Renal pelvis (tissue), 4 donors: ENCODE results near the gene MUC20. TPM values are rescaled to one million over a fixed set of nuclear protein-coding genes. Genes with fewer than 3 reads are reported as not detected.
A peak's percentile ranks its signal among the peaks of the same experiment; 100 is the strongest.
"Not testable (repeated sequence)": the region's sequence is repeated elsewhere in the genome, so short reads cannot be mapped to it uniquely, and the experiment has no call there.

Experiments
- DNase-seq: peaks from one replicate; pipeline ENCODE4 v3.0.0-alpha.2; 2013
- polyA plus RNA-seq, 3 donors: library from polyadenylated mRNA; unstranded; fragments of 120-200 nt; gene quantifications; one replicate each; pipeline ENCODE4 v1.2.1, GENCODE V29; 2013; ENCODE audit not compliant: insufficient read length in 3 of 3

MUC20 gene
- polyA plus RNA-seq, 3 donors: 17.2 to 50.5 (median 39.6) TPM

DNA sequence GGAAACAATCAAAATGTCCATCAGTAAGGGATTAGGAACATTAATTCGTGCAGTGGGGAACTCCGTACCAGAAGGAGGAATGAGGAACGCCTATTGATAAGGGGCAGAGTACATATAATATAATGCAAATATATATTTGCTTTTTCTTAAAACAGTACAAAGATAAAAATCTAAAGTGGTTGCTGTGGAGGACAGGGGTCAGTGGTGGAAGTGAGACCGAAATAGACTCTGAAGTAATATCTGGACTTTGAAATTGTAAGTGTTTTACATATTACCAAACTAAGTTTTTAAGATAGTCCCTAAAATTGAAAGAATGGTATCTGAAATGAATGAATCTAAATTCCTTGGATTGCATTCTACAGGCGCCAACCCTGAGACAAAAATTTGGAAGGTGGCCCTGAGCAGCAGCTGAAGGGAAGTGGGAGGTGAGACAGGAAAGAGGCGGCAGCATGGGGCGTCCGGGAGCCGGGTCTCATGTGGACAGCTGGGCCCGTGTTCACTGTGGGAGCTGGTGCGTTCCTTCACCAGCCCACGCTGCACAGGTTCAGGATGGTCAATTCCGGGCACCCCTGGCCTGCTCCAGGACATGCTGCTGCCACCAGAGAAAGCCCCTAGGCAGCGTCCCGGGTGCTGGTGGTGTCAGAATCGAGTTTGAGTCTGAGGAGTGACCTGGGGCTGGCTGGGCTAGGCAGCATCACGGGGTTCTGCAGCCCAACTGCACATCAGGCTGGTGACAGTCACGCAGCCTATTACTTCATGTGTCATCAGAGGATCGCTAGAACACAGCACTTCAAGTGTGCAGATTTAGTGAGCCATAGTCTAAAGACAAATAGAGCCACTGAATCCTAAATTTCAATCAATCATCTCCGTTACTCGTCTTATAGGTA, 31.4 kb upstream of the MUC20 start:
- DNase-seq: not testable (repeated sequence)

- no peak for DNase-seq
Measured at GRCh38 chr3:195690951-195691350, 29.8 kb upstream of the MUC20 start.

- not testable (repeated sequence) for DNase-seq
Measured at GRCh38 chr3:195691596-195692353, 29.0 kb upstream of the MUC20 start.

GRCh38 chr3:195692354-195692685, 28.5 kb upstream of the MUC20 start:
- no peak for DNase-seq

GRCh38 chr3:195692781-195693427, 27.9 kb upstream of the MUC20 start:
- no peak for DNase-seq

- no peak for DNase-seq
Measured at GRCh38 chr3:195693428-195694216, 27.2 kb upstream of the MUC20 start.

DNA sequence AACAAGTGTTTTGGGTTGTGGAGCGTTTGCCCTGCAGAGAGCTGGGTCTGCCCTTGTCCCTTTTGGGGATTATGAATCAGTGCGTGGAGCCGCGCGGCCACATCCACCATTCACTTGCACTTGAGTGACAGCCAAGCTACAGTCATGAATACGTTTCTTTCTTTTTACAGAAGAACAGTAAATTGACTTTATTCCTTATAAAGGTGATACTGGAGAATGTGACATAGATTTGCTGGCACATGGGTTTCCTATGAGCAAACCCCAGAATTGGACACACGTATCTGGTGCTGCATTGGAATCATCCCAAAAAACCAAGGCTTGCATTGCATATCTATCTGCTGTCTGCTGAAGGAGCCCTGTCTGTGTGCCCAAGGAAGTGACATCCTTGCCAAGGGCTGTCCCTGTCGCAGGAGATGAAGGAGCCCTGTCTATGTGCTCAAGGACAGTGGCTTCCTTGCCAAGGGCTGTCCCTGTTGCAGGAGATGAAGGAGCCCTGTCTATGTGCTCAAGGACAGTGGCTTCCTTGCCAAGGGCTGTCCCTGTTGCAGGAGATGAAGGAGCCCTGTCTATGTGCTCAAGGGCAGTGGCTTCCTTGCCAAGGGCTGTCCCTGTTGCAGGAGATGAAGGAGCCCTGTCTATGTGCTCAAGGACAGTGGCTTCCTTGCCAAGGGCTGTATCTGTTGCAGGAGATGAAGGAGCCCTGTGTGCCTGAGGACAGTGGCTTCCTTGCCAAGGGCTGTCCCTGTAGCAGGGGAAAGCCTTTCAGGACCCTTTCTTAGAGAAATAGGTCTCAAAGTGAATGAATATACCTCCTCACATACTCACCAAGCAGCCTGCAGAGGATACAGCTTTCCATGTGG, 26.3 kb upstream of the MUC20 start:
- not testable (repeated sequence) for DNase-seq

- no peak for DNase-seq
Measured at GRCh38 chr3:195696632-195697278, 24.0 kb upstream of the MUC20 start.

DNA sequence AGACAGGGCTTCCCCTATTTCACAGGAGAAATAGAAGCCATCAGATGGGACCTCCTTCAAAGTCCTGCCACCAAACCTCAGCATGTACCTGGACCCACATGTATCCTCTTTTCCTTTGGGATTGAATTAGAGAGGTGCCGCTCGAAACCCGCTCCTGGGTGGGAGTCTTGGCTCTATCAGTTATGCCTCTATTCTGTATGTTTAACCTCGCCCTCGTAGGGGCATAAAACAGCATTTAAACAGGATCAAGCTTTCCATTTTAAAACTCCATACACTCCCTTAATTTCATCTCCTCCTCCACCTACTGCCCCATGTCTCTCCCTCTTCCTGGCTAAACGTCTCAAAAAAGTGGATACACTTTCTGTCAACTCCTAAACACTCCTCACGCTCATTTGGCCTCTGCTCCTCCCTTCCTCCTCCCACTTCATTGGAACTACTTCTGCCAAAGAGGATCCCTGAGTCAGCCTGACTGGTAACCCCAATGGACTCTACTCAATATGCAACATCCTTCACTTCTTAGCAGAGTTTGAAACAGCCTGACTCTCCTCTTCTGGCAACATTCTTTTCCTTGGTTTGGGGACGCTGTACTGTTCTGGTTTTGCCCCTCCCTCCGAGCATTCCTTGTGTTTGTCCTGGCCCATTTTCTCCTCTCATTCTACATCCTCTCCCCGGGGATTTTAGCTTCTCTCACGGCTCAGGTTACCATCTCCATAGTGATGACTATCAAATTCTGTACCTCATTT, 23.0 kb upstream of the MUC20 start:
- DNase-seq: peak; percentile 19

DNA sequence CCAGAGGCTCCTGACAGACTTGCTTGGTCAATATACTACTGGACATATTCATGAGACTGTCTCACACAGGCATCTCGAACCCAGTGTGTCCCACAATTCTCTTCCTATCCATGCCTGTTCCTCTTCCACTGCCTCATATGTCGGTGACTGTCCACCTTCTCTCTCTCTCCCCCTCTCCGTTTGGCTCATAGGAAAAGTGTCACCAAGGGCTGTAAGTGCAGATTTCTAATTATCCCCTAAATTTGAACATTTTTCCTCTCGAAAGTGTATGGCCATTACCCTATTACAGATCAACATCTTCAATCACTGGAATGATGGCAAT, 22.5 kb upstream of the MUC20 start:
- no peak for DNase-seq

GRCh38 chr3:195698647-195699387, 22.0 kb upstream of the MUC20 start:
- DNase-seq: no peak

DNA sequence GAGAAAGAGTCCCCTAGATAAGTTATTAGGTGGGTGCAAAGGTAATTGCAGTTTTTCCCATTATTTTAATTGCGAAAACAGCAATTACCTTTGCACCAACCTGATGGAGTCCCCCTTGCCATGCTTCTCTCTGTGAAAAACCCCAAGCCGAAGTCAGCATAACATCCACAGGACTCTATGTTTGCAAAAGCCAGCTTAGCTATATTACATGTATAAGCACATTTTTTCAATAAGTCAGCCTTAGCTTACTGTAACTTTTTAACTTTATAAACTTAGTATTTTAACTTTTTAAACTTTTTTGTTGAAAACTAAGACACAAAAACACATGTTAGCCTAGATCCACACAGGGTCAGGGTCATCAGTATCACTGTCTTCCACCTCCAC, 21.4 kb upstream of the MUC20 start:
- no peak for DNase-seq

- DNase-seq: no peak
Measured at GRCh38 chr3:195699860-195700259, 20.9 kb upstream of the MUC20 start.

DNA sequence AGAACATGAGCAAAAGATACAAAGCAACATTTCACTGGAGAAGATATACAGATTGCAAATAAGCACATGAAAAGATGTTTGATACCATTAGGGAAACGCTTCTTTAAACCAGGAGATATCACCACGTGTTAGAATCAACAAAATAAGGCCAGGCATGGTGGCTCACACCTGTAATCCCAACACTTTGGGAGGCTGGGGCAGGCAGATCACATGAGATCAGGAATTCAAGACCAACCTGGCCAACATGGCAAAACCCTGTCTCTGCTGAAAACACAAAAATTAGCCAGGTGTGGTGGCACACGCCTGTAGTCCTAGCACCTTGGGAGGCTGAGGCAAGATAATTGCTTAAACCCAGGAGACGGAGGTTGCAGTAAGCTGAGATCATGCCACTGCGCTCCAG, 20.5 kb upstream of the MUC20 start:
- DNase-seq: no peak

- no peak for DNase-seq
Measured at GRCh38 chr3:195701042-195701915, 19.5 kb upstream of the MUC20 start.

- DNase-seq: no peak
Measured at GRCh38 chr3:195703776-195704175, 17.0 kb upstream of the MUC20 start.

DNA sequence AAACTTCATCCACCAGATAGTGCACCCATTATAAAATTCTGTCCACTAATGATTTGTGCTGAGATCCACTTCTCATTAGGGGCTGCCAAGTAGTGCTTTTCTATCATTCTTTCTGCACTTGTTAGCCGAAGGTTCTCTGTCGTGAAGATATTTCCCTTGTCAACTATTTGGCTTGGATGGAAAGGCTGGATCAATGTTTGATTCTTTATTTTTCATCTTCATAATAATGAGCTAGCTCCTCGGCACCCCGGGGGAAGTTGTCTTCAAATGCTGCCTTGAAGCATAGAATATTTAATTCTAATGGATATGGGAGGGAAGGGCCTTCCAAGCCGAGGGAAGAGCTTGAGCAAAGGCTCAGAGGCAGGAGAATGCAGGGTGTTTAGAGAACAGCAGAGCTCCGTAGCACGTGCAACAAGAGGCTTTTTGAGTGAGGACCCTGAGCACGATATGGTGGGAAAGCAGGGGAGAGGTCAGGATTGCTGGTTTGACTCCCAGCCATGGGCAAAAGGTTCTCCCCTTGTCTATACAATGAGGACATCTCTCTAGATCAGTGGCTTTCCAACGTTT, 16.3 kb upstream of the MUC20 start:
- DNase-seq: no peak
